Peyer's patch (tissue), 4 donors: ENCODE data around the gene QPCTL.
A peak's percentile ranks its signal among the peaks of the same experiment; 100 is the strongest.

Experiments
- CTCF ChIP-seq, 6 experiments: fragments of 450-650 bp in 4 of 6; fragments of 200-600 bp in 2 of 6; sonication (generic) in 1 of 6; IDR thresholded peaks; one replicate each; pipeline ENCODE4 v1.5.1; 2017 to 2019; ENCODE audit warnings: antibody characterized with exemption in 6 of 6, mild to moderate bottlenecking in 3 of 6, moderate library complexity in 1 of 6
- POLR2A ChIP-seq, 2 donors: fragments of 450-650 bp; IDR thresholded peaks; one replicate each; pipeline ENCODE4 v1.5.1; 2017; ENCODE audit warnings: antibody characterized with exemption in 2 of 2, mild to moderate bottlenecking in 2 of 2, moderate library complexity in 2 of 2

- peak; percentile 71 to 89 (median 78) for TF ChIP-seq CTCF (IDR thresholded peaks at IDR 0.05)
- TF ChIP-seq POLR2A (IDR thresholded peaks at IDR 0.05), result no peak
Observed at GRCh38 chr19:45693106-45693788, 781 bp downstream of the QPCTL start.
